Suprapubic skin (tissue), 4 donors: ENCODE results near the gene GAPVD1.

Experiments
- CTCF ChIP-seq, 2 donors: fragments of 200-600 bp in 1 of 2; fragments of 450-650 bp in 1 of 2; sonication (generic) in 1 of 2; IDR thresholded peaks; one replicate each; pipeline ENCODE4 v1.5.1; 2016 to 2019; ENCODE audit warnings: antibody characterized with exemption in 2 of 2, mild to moderate bottlenecking in 1 of 2, moderate library complexity in 1 of 2
- POLR2A ChIP-seq, 2 donors: fragments of 450-650 bp; IDR thresholded peaks; one replicate each; pipeline ENCODE4 v1.6.1; 2017; ENCODE audit warnings: antibody characterized with exemption in 2 of 2, mild to moderate bottlenecking in 2 of 2, moderate library complexity in 2 of 2
- POLR2AphosphoS5 ChIP-seq, 3 donors: sonication (generic); formaldehyde crosslinking; IDR thresholded peaks; one replicate each; pipeline ENCODE4 v1.6.1; 2017; ENCODE audit warnings: antibody characterized with exemption in 3 of 3

GRCh38 chr9:125240649-125240999 lies 21.0 kb upstream of the GAPVD1 start:
- TF ChIP-seq CTCF (IDR thresholded peaks at IDR 0.05) (no peak), POLR2AphosphoS5 (IDR thresholded peaks at IDR 0.05) (no peak), POLR2A (IDR thresholded peaks at IDR 0.05) (no peak)
